Esophagus squamous epithelium (tissue), 4 donors: Measurements from ENCODE around the gene PBX4.

ENCODE experiments used
- CTCF ChIP-seq, 6 experiments: fragments of 450-650 bp in 4 of 6; fragments of 200-600 bp in 2 of 6; sonication (generic) in 2 of 6; IDR thresholded peaks; one replicate each; pipeline ENCODE4 v1.5.1; 2016 to 2019; ENCODE audit warnings: antibody characterized with exemption in 6 of 6, mild to moderate bottlenecking in 4 of 6, moderate library complexity in 4 of 6
- POLR2A ChIP-seq, 4 donors: fragments of 450-650 bp; IDR thresholded peaks; one replicate each; pipeline ENCODE4 v1.6.1; 2017; ENCODE audit warnings: antibody characterized with exemption in 4 of 4, mild to moderate bottlenecking in 4 of 4, moderate library complexity in 3 of 4

- no peak for TF ChIP-seq POLR2A (IDR thresholded peaks at IDR 0.05)
- TF ChIP-seq CTCF (IDR thresholded peaks at IDR 0.05) = no peak
Measured at GRCh38 chr19:19656451-19657396, 38.2 kb upstream of the PBX4 start.
